HCT116 (cell line): ENCODE data around the gene CALU. TPM values are rescaled to one million over a fixed set of nuclear protein-coding genes. Genes with fewer than 3 reads are reported as not detected.

Experiments
- ATAC-seq: fragments of 200-7000 bp; cut with Tn5 transposase; 2 replicates; pipeline ENCODE4 v1.9.1; 2020; ENCODE audit warnings: mild to moderate bottlenecking, moderate library complexity
- BruUV-seq: library from RNA; stranded (reverse); fragments of 400-500 nt; replicated peaks from 2 replicates; lab custom pipeline; 2021; lab: Mats Ljungman, UMichigan
- CTCF ChIA-PET: fragments of 300-600 bp; sonication (Branson Sonifier 250); formaldehyde crosslinking; loops from one replicate; lab custom pipeline; 2021; ENCODE audit warnings: antibody characterized with exemption; lab: Charles Lee
- POLR2A ChIA-PET: fragments of 300-600, 350-600 bp; sonication (Branson Sonifier 250); formaldehyde crosslinking; loops from one replicate; lab custom pipeline; 2021; ENCODE audit warnings: antibody characterized with exemption; lab: Charles Lee
- RAD21 ChIA-PET, 2 experiments: fragments of 300-600 bp; sonication (Branson Sonifier 250); formaldehyde crosslinking; loops; one replicate each; lab custom pipeline; 2023; ENCODE audit warnings: low total read pairs in 2 of 2; ENCODE audit not compliant: uncharacterized antibody in 2 of 2, unreplicated experiment in 2 of 2, low non-redundant PET in 1 of 2; lab: Charles Lee
- DNase-seq: peaks from one replicate; pipeline ENCODE4 v3.0.0-alpha.2; 2010; ENCODE audit warnings: low read depth, low spot score
- H2AFZ ChIP-seq: fragments of 200-600 bp; shearing (Covaris generic), sonication (generic); 2 replicates; pipeline ENCODE4 v1.6.1; 2017; ENCODE audit warnings: low read depth, mixed run types, mixed read lengths, antibody characterized with exemption, low read length; ENCODE audit not compliant: poor library complexity, severe bottlenecking
- H3K27ac ChIP-seq: 2 replicates; pipeline ENCODE4 v1.5.1; 2012; ENCODE audit warnings: low read depth, low read length
- H3K27me3 ChIP-seq: fragments of 200-600 bp; sonication (generic); 2 replicates; pipeline ENCODE4 v1.6.1; 2016; ENCODE audit warnings: mixed run types, low read length, mixed read lengths; ENCODE audit not compliant: insufficient read depth
- H3K36me3 ChIP-seq, 2 experiments: fragments of 200-500 bp in 1 of 2; fragments of 200-600 bp in 1 of 2; sonication (Bioruptor generic) in 1 of 2; sonication (generic) in 1 of 2; 2 replicates each; pipeline versions ENCODE4 v1.5.1 to v1.6.1; 2014 to 2016; ENCODE audit warnings: low read length in 2 of 2, inconsistent platforms in 1 of 2, mixed read lengths in 1 of 2, mixed run types in 1 of 2; ENCODE audit not compliant: insufficient read depth in 2 of 2, control insufficient read depth in 1 of 2
- H3K4me1 ChIP-seq, 2 experiments: fragments of 200-600 bp in 1 of 2; sonication (generic) in 1 of 2; 2 replicates each; pipeline versions ENCODE4 v1.5.1 to v1.6.1; 2012 to 2017; ENCODE audit warnings: low read length in 2 of 2, inconsistent platforms in 1 of 2, mild to moderate bottlenecking in 1 of 2, mixed read lengths in 1 of 2, mixed run types in 1 of 2, moderate library complexity in 1 of 2; ENCODE audit not compliant: insufficient read depth in 2 of 2, control insufficient read depth in 1 of 2
- H3K4me2 ChIP-seq: fragments of 200-600 bp; sonication (generic); 2 replicates; pipeline ENCODE4 v1.6.1; 2017; ENCODE audit warnings: mixed run types, low read length, mixed read lengths
- H3K4me3 ChIP-seq, 2 experiments: fragments of 200-600 bp in 1 of 2; sonication (generic) in 1 of 2; replicated peaks in 1 of 2; 2 replicates each; pipeline ENCODE4 v1.5.1; 2011 to 2016; ENCODE audit warnings: low read length in 2 of 2, control low read depth in 1 of 2, low read depth in 1 of 2, mild to moderate bottlenecking in 1 of 2, mixed read lengths in 1 of 2, mixed run types in 1 of 2
- H3K79me2 ChIP-seq: fragments of 200-600 bp; sonication (generic); 2 replicates; pipeline ENCODE4 v1.6.1; 2017; ENCODE audit warnings: mild to moderate bottlenecking, mixed run types, low read length, moderate library complexity, mixed read lengths; ENCODE audit not compliant: insufficient read depth
- H3K9ac ChIP-seq: fragments of 200-600 bp; sonication (generic); 2 replicates; pipeline ENCODE4 v1.6.1; 2016; ENCODE audit warnings: low read length, mixed read lengths
- H3K9me2 ChIP-seq: fragments of 200-600 bp; sonication (generic), shearing (Covaris generic); 2 replicates; pipeline ENCODE4 v1.6.1; 2017; ENCODE audit warnings: mixed run types, mild to moderate bottlenecking, moderate library complexity; ENCODE audit not compliant: insufficient read depth
- H3K9me3 ChIP-seq, 2 experiments: fragments of 200-500 bp in 1 of 2; fragments of 200-600 bp in 1 of 2; sonication (Bioruptor generic) in 1 of 2; sonication (generic) in 1 of 2; 2 replicates each; pipeline ENCODE4 v1.6.1; 2014 to 2017; ENCODE audit warnings: low read length in 2 of 2, mixed read lengths in 2 of 2, inconsistent platforms in 1 of 2, low read depth in 1 of 2, mild to moderate bottlenecking in 1 of 2, mixed run types in 1 of 2, moderate library complexity in 1 of 2; ENCODE audit not compliant: control insufficient read depth in 1 of 2, insufficient read depth in 1 of 2
- H4K20me1 ChIP-seq: fragments of 200-600 bp; sonication (generic), shearing (Covaris generic); 2 replicates; pipeline ENCODE4 v1.6.1; 2017; ENCODE audit warnings: mixed run types, mild to moderate bottlenecking, moderate library complexity; ENCODE audit not compliant: insufficient read depth
- CTCF ChIP-seq, 3 experiments: fragments of 200-600 bp in 1 of 3; sonication (generic) in 1 of 3; IDR thresholded peaks in 2 of 3; conservative IDR thresholded peaks in 1 of 3; 2 replicates each; pipeline ENCODE4 v1.5.1; 2012 to 2017; ENCODE audit warnings: low read depth in 2 of 3, low read length in 2 of 3, antibody characterized with exemption in 1 of 3, borderline replicate concordance in 1 of 3, control low read depth in 1 of 3, mild to moderate bottlenecking in 1 of 3, mixed read lengths in 1 of 3, mixed run types in 1 of 3, moderate library complexity in 1 of 3; ENCODE audit not compliant: insufficient read depth in 1 of 3
- EGR1 ChIP-seq: IDR thresholded peaks from 2 replicates; pipeline ENCODE4 v1.6.1; 2012; ENCODE audit warnings: low read depth
- ELF1 ChIP-seq: IDR thresholded peaks from 2 replicates; pipeline ENCODE4 v1.6.1; 2012; ENCODE audit warnings: low read depth, borderline replicate concordance
- EZH2 ChIP-seq: fragments of 200-600 bp; sonication (generic); IDR thresholded peaks from 2 replicates; pipeline ENCODE4 v1.6.1; 2017; ENCODE audit warnings: antibody characterized with exemption, mixed run types
- EZH2phosphoT487 ChIP-seq: fragments of 200-600 bp; IDR thresholded peaks from 2 replicates; pipeline ENCODE4 v1.6.1; 2018; ENCODE audit warnings: antibody characterized with exemption, borderline replicate concordance
- JUND ChIP-seq: IDR thresholded peaks from 2 replicates; pipeline ENCODE4 v1.6.1; 2012
- SP1 ChIP-seq: IDR thresholded peaks from 2 replicates; pipeline ENCODE4 v1.6.1; 2012; ENCODE audit warnings: low read depth
- SRF ChIP-seq: IDR thresholded peaks from 2 replicates; pipeline ENCODE4 v1.6.1; 2012; ENCODE audit warnings: low read depth
- ZNF274 ChIP-seq: fragments of 200-500 bp; sonication (Bioruptor generic); IDR thresholded peaks from 2 replicates; pipeline ENCODE4 v1.6.1; 2014; ENCODE audit warnings: mild to moderate bottlenecking, low read depth, low read length, inconsistent platforms
- intact Hi-C: fragments of 100-400 bp; cut with micrococcal nuclease; formaldehyde crosslinking; loops from 2 replicates; pipeline ENCODE4 v1.10.0; 2022
- total RNA-seq: library from RNA; stranded (reverse); gene quantifications from one replicate; pipeline ENCODE4 v1.2.1, GENCODE V29; 2021; ENCODE audit not compliant: unreplicated experiment

The CALU gene
- total RNA-seq, 1 experiment from 2014 or later, result 106 TPM

GRCh38 chr7:128811631-128812430 lies 72.7 kb downstream of the CALU start:
- H3K9me3 ChIP-seq, result no peaks in the 10 kb centered on the region
- ChIA-PET POLR2A (no interaction called here), RAD21 (no interaction called here), CTCF (no interaction called here)
- no peak overlapping the region for H3K27ac ChIP-seq
- H3K36me3 ChIP-seq, result no peaks in the 10 kb centered on the region
- intact Hi-C loops, result no loop called here
- H3K27me3 ChIP-seq, result no peaks in the 10 kb centered on the region
- H3K4me3 ChIP-seq, result no peak overlapping the region
- no peaks in the 10 kb centered on the region for H3K79me2 ChIP-seq
- H3K4me1 ChIP-seq, result peaks cover 0 to 6% of the 10 kb centered on the region in 2 experiments; a peak in 1 of 4 replicates
- no peak overlapping the region for H3K4me2 ChIP-seq
- H3K9ac ChIP-seq, result no peak overlapping the region
- H4K20me1 ChIP-seq, result no peaks in the 10 kb centered on the region
- TF ChIP-seq SP1 (no peak), JUND (no peak), EZH2phosphoT487 (no peak), ZNF274 (no peak)
- H3K9me2 ChIP-seq, result no peaks in the 10 kb centered on the region
- no TSS peak for BruUV-seq
- no peak overlapping the region for H2AFZ ChIP-seq
- DNase-seq (no peak), ATAC-seq (no peak)

DNA sequence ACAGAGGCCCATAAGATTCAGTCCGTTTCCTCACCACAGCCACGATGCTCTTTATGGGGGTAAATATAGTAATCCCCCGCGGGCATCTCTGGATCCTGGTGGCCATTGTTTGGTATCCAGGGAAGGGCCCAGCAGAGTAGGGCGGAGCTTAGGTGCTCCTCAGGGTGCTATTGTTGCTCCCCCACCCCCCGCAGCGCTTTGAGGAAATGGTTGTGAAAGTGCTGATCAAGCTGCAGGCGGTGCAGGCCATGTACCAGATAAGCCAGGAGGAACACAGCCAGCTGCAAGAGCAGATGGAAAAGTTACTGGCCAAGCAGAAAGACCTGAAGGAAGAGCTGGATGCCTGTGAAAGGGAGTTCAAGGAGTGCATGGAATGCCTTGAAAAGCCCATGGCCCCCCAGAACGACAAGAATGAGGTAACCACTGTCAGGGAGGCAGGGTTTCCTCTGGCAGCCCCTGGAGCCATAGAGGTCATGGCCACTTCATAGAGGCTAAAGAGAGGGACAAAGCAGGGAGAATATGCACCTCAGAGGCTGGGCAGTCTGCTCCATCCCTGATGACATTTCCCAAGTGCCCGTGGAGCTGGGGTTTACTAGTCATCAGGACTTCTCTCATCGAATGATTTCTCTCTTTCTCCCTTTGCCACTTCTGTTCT lies 73.5 kb downstream of the CALU start:
- BruUV-seq, result no TSS peak
- Histone ChIP-seq H3K4me3 (no peak overlapping the region), H3K27me3 (no peaks in the 10 kb centered on the region), H4K20me1 (no peaks in the 10 kb centered on the region), H3K4me2 (no peak overlapping the region)
- CTCF ChIA-PET, result no interaction called here
- TF ChIP-seq CTCF (IDR thresholded peaks at IDR 0.05 in 2 of 3, conservative IDR thresholded peaks at IDR 0.05 in 1 of 3; ENCODE audit: borderline replicate concordance in 1 of 3, insufficient read depth in 1 of 3, low read depth in 2 of 3, low read length in 2 of 3) (no peak), EGR1 (no peak), EZH2 (no peak), SRF (no peak), ELF1 (no peak)
- TF ChIP-seq, all 23 proteins: peak for 0
- ATAC-seq (no peak), DNase-seq (no peak)
- intact Hi-C loops, result no loop called here
- ChIA-PET POLR2A (no interaction called here), RAD21 (no interaction called here)
- H3K9me3 ChIP-seq, result no peaks in the 10 kb centered on the region
- H3K9ac ChIP-seq, result no peak overlapping the region
- peaks cover 0 to 6% of the 10 kb centered on the region in 2 experiments; a peak in 1 of 4 replicates for H3K4me1 ChIP-seq
- H2AFZ ChIP-seq, result no peak overlapping the region
- no peaks in the 10 kb centered on the region for H3K9me2 ChIP-seq
- H3K36me3 ChIP-seq, result no peaks in the 10 kb centered on the region
- H3K27ac ChIP-seq, result no peak overlapping the region
- no peaks in the 10 kb centered on the region for H3K79me2 ChIP-seq
